ENCODE results near the gene KDM6B. TPM values are rescaled to one million over a fixed set of nuclear protein-coding genes. Genes with fewer than 3 reads are reported as not detected.

KDM6B gene
- total RNA-seq, 1 experiment from 2014 or later = 5.3 TPM

- no peak for DNase-seq (ENCODE audit: low spot score)
Observed at GRCh38 chr17:7880076-7880868, 46.3 kb downstream of the KDM6B start.

GRCh38 chr17:7881276-7882054 is 47.4 kb downstream of the KDM6B start:
- DNase-seq (ENCODE audit: low spot score) = no peak

DNA sequence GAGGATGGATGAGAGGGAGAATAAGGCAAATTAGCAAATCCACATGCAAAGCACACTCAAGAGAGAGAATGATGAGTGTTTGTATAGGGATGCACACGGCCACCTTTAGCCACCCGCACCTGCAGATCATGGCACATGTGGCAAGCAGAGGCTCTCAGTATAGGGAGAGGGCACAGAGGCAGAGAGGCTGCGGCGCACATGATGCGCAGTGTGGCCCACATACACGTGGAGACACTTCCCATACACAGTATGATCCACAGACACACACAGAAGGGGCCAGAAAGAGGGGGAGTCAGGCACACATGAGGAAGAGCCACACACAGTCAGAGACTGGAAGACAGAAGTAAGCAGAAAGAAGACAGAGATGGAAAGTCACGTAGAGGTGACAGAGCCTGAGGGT is 48.1 kb downstream of the KDM6B start:
- no peak for DNase-seq (ENCODE audit: low spot score)

DNA sequence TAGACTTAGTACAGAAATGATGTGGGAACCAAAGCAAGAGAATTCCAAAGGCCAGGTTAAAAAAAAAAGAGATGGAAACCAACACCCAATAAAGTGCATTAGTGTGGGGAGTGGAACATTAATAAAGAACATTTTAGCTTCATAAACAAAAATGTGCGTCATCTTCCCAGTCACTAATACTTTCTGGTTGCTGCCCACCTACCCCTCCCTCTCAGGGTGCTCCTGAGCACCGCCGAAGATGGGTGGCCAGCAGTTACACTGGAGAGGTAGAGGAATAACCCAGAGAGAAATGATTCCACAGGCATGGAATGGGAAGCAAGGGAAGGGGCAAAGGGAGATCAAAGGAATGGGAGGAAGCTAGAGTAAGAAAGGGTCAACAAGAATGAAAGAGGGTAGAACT is 48.6 kb downstream of the KDM6B start:
- DNase-seq (ENCODE audit: low spot score) = no peak

Other genes with a start within 250 kb of the KDM6B start
- 0.70 TPM in 1 of 2 replicates, not detected in the other for gene SOX15, start 244.1 kb upstream of the KDM6B start, total RNA-seq (2014; rRNA removed; shearing (Covaris generic))
- gene FXR2, start 219.3 kb upstream of the KDM6B start, total RNA-seq (2014; rRNA removed; shearing (Covaris generic)) = 23.8 and 30.3 TPM in 2 replicates
- 3.2 and 5.4 TPM in 2 replicates for gene SAT2, start 206.4 kb upstream of the KDM6B start, total RNA-seq (2014; rRNA removed; shearing (Covaris generic))
- 0.13 TPM in 1 of 2 replicates, not detected in the other for gene SHBG, start 204.1 kb upstream of the KDM6B start, total RNA-seq (2014; rRNA removed; shearing (Covaris generic))
- gene ATP1B2, start 183.3 kb upstream of the KDM6B start, total RNA-seq (2014; rRNA removed; shearing (Covaris generic)) = not detected in 2 replicates
- gene TP53, start 146.7 kb upstream of the KDM6B start, total RNA-seq (2014; rRNA removed; shearing (Covaris generic)) = 57.1 and 61.0 TPM in 2 replicates
- 18.5 and 23.0 TPM in 2 replicates for gene WRAP53, start 145.7 kb upstream of the KDM6B start, total RNA-seq (2014; rRNA removed; shearing (Covaris generic))
- not detected in 2 replicates for gene EFNB3, start 129.0 kb upstream of the KDM6B start, total RNA-seq (2014; rRNA removed; shearing (Covaris generic))
- gene DNAH2, start 116.5 kb upstream of the KDM6B start, total RNA-seq (2014; rRNA removed; shearing (Covaris generic)) = 0.21 TPM in 1 of 2 replicates, not detected in the other
- 0.43 and 0.50 TPM in 2 replicates for gene TMEM88, start 20.8 kb downstream of the KDM6B start, total RNA-seq (2014; rRNA removed; shearing (Covaris generic))
- 71.8 and 89.4 TPM in 2 replicates for gene NAA38, start 23.3 kb downstream of the KDM6B start, total RNA-seq (2014; rRNA removed; shearing (Covaris generic))
- 8.4 and 10.7 TPM in 2 replicates for gene CYB5D1, start 23.8 kb downstream of the KDM6B start, total RNA-seq (2014; rRNA removed; shearing (Covaris generic))
- gene CHD3, start 54.6 kb downstream of the KDM6B start, total RNA-seq (2014; rRNA removed; shearing (Covaris generic)) = 52.8 and 54.3 TPM in 2 replicates
- 0.81 and 1.1 TPM in 2 replicates for gene RNF227, start 82.1 kb downstream of the KDM6B start, total RNA-seq (2014; rRNA removed; shearing (Covaris generic))
- 0.74 and 1.4 TPM in 2 replicates for gene KCNAB3, start 95.6 kb downstream of the KDM6B start, total RNA-seq (2014; rRNA removed; shearing (Covaris generic))
- 22.0 and 24.5 TPM in 2 replicates for gene TRAPPC1, start 97.7 kb downstream of the KDM6B start, total RNA-seq (2014; rRNA removed; shearing (Covaris generic))
- gene CNTROB, start 98.0 kb downstream of the KDM6B start, total RNA-seq (2014; rRNA removed; shearing (Covaris generic)) = 17.3 and 24.4 TPM in 2 replicates
- gene GUCY2D, start 168.4 kb downstream of the KDM6B start, total RNA-seq (2014; rRNA removed; shearing (Covaris generic)) = 0.03 TPM in 1 of 2 replicates, not detected in the other
- not detected in 2 replicates for gene ALOX15B, start 204.8 kb downstream of the KDM6B start, total RNA-seq (2014; rRNA removed; shearing (Covaris generic))

Data from HT-29 (cell line).